NCI-H748 treated with DMSO at 0.1 percent for 48 hours (cell line): Measurements from ENCODE around the gene CFAP99.

ENCODE experiments used
- DNase-seq: peaks from one replicate; lab custom pipeline; 2025; lab: John Stamatoyannopoulos, UW

Gene CFAP99

GRCh38 chr4:2510351-2511259 is 91.8 kb downstream of the CFAP99 start:
- no peak for DNase-seq

DNA sequence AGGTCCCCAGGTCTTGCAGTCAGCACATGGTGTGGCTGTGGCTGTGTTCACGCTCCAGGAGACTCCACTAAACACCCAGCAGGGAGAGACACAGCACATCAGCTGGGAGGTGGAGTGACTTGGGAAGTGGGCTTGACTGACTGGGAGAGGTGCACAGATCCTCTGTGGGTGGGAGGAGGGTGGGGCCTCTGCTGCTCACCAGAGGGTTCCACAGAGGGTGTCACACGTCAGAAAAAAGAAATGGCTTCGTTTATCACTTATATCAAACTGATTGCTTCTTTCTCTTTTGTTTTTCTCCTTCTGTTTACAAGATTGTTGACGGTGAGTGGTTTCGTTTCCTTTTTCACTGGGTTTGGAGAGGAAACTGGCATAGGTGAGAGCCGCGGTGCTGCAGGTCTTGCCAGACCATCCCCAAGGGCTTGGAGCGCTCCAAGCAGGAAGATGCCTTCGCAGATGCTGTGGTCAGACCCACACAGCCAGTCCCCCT is 92.9 kb downstream of the CFAP99 start:
- no peak for DNase-seq
